Measurements from ENCODE around the gene TEX2.

TEX2 gene, protein sequence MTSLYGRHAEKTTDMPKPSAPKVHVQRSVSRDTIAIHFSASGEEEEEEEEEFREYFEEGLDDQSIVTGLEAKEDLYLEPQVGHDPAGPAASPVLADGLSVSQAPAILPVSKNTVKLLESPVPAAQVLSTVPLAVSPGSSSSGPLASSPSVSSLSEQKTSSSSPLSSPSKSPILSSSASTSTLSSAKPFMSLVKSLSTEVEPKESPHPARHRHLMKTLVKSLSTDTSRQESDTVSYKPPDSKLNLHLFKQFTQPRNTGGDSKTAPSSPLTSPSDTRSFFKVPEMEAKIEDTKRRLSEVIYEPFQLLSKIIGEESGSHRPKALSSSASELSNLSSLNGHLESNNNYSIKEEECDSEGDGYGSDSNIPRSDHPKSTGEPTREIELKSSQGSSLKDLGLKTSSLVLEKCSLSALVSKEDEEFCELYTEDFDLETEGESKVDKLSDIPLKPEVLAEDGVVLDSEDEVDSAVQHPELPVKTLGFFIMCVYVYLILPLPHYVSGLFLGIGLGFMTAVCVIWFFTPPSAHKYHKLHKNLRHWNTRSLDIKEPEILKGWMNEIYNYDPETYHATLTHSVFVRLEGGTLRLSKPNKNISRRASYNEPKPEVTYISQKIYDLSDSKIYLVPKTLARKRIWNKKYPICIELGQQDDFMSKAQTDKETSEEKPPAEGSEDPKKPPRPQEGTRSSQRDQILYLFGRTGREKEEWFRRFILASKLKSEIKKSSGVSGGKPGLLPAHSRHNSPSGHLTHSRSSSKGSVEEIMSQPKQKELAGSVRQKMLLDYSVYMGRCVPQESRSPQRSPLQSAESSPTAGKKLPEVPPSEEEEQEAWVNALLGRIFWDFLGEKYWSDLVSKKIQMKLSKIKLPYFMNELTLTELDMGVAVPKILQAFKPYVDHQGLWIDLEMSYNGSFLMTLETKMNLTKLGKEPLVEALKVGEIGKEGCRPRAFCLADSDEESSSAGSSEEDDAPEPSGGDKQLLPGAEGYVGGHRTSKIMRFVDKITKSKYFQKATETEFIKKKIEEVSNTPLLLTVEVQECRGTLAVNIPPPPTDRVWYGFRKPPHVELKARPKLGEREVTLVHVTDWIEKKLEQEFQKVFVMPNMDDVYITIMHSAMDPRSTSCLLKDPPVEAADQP

DNA sequence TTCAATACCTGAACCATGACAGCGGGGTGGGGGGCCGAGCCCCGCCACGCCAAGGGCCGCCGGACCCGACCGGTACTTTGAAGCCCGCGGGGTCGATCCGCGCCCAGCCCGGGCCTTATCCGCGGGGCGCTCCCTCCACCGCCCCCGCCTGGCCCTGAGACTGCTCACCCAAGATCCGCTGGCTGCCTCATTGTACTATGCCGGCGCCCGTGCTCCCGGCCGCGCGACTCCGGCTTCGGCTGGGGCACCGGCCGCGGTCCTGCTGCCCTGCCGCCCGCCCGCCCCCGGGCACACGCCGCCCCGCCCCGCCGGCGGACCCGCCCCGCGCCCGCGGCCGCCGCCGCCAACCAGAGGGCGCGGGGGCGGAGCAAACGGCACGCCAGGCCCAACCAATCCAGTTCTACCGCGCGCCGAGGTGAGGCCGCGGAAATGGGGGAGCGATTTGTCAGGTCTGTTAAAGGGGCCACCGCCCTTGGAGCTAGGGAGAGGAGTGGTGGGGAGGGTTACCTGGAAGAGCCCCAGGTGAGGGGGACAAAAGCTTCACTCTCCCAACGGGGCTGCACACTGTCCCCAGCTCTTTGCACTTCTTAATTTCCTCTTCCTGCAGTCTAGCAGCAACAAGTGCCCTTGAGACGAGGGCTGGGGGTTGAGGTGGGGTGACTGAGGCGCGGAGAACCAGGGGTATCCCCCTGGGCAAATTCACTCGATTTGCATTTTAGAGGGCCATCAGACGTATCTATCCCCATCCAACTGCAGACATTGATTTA, at the start of gene TEX2:
Gene TEX2 (minus strand): TSS at position 261 of the 767 bp plus-strand sequence. CDS start 49,043 bp downstream, outside the sequence.
- DNase-seq (ENCODE audit: low read depth in 2 of 2) = peak; percentile 77 to 78

DNA sequence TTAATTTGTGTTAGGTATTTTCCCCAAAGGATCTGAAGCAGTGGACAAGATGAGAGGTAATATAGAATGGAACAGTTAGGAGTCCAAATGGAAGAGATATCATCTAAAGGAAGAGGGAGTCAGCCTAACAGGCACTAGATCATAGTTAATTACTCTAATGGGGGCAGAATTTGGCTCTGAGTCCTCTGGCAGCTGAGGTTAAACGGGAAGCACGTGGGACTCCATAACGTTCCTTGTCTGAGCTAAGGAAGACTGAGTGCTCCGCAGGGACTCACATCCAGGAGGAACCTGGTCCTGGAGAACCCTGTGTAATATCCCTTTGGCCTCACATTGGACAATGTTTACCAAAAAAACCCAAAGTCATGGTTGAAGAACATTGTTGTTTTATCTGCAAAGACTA, 46.6 kb upstream of the TEX2 start:
- DNase-seq (ENCODE audit: low read depth in 2 of 2) = no peak

DNA sequence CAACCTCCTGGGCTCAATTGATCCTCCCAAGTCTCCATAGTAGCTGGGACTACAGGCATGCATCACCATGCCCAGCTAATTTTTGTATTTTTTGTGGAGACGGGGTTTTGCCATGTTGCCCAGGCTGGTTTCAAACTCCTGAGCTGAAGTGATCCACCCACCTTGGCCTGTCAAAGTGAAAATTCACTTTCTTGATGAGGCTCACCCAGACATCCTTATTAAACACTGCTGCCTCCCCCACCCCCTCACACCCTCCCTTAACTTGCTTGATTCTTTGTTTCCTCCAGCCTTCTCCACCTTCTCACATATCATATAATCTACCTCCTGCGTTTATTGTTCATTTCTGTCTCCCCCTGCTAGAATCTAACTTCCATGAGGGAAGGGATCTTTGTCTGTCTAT, 46.0 kb upstream of the TEX2 start:
- DNase-seq (ENCODE audit: low read depth in 2 of 2) = no peak

DNA sequence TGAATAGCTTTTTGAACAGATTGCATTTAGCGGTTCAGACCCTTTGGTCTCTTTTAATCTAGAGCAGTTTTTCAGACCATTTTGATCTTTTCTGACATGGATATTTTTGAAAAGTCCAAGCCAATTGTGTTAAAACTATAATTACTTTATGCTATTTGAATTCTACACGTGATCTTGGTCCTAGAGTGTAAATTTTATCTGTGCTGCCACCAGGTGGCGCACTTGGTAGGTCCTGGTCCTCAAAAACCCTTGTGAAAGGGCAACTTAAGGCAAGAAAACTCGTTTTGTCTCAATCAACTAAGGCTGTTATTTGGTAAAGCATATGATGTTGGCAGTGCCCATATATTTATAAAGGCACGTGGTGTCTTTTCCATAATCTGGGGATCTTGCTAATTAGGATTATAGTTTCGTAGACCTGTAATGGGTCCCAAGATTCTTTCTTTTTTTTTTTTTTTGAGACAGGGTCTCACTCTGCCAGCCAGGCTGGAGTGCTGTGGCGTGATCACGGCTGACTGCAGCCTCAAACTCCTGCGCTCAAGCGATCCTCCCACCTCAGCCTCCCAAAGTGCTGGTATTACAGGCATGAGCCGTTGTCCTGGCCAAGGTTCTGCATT, 43.9 kb upstream of the TEX2 start:
- DNase-seq (ENCODE audit: low read depth in 2 of 2) = peak; percentile 23 to 27

DNA sequence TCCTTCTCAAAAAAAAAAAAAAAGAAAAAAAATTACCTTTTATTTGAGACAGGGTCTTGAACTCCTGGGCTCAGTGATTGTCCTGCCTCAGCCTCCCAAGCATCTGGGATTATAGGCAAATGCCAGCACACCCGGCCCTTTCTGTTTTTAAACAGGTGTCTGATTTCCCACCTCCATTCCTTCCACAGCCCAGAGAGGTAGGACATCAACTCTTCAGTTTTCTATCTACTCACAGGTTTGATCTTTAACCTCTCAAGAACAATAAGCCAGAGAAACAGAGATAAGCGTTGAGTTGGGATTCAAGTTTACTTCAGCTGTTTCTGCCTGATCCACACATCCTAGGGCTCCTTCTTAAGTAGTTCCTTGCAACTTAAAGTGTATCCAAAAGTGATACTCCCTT, 41.5 kb upstream of the TEX2 start:
- no peak for DNase-seq (ENCODE audit: low read depth in 2 of 2)

DNA sequence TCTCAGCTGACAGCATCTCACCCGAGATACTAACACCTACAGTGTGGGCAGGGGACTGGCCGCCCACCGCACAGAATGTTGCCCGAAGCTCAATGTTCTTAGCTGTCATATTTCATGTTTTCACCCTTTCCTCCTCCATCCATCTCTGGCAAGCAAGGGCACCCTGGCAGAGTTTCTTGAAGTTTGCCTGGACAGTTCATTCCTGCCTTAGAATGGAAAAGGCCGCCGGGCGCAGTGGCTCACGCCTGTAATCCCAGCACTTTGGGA, 37.6 kb upstream of the TEX2 start:
- no peak for DNase-seq (ENCODE audit: low read depth in 2 of 2)

DNA sequence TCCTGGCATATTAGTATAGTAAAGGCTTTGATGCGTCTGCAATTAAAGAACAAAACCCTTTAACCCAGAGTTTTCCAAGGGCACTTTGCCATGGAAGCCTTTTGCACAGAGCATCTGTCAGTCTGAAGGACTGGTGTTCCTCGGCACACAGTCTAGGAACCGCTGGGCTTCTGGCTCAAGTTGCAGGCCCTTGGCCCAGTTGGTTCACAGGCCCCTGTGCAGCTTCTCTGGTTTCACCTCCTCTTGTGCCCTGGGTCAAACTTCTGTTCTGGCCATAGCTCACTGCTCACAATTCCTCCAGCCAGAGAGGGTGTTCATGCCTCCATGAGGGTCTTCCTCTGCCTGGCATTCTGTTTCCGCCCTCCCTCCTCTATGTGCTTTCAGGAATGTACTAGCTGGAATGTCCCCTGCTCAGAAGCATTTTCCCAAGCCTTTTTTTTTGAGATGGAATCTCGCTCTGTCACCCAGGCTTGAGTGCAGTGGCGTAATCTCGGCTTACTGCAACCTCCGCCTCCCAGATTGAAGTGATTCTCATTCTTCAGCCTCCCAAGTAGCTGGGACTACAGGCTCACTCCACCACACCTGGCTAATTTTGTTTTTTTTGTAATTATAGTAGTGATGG, 34.5 kb upstream of the TEX2 start:
- DNase-seq (ENCODE audit: low read depth in 2 of 2) = no peak

DNA sequence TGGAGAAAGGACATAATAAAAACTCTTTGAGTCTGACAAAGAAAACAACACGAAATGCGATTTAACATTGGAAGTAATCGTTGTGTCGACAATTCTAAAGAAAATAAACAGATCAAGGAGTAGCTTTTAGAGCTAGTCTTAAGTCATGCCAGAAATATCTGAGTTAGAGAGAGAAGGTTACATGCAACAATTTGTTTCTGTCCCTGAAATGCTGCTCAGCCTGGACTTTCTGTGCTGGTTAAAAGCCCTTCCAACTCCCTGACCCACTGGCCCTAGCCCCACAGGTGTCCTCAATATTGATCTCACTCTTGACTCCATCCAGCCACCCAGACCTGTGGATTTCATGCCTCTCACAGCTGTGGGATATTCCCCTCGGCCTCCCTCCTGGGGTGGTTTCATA, 33.2 kb upstream of the TEX2 start:
- no peak for DNase-seq (ENCODE audit: low read depth in 2 of 2)

DNA sequence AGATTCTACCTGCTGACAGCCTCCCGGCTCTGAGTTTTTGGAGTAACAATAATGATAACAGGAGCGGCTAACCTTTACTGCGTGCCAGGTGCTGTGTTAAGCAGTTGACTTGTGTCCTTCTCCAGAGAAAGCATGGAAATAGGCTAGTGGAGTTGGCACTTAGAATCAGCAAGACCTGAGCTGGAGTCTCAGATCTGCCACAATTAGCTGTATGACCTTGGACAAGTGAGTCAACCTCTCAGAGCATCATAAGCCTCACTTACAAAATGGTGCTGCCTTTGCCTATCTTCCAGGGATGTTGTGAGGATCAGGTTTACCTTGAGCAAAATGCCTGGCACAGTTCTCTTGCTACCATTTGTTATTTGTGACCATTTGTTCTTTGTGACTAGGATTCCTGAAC, 32.1 kb upstream of the TEX2 start:
- DNase-seq (ENCODE audit: low read depth in 2 of 2) = no peak

DNA sequence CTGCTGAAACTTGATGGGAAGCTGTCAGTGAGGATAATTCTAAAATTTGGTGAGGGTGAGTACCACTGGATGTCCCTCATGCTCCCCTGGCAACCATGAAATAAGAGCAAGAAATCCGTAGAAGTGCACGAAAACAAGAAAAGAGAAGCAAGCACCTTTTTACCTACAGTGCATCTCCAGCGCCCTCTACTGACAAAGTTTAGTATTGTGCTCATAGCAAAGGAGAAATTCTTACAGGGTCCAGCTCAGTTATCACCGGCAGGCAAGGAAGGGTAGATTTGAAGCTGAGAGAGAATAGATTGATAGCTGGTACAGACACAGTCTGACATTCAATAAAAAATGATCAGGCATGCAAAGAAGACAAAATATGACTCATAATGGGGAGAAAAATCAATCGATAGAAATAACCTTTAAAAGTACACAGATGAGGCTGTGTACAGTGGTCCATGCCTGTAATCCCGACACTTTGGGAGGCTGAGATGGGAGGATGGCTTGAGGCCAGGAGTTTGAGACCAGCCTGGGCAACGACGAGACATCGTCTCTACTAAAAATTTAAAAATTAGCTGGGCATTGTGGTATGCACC, 28.3 kb upstream of the TEX2 start:
- no peak for DNase-seq (ENCODE audit: low read depth in 2 of 2)

DNA sequence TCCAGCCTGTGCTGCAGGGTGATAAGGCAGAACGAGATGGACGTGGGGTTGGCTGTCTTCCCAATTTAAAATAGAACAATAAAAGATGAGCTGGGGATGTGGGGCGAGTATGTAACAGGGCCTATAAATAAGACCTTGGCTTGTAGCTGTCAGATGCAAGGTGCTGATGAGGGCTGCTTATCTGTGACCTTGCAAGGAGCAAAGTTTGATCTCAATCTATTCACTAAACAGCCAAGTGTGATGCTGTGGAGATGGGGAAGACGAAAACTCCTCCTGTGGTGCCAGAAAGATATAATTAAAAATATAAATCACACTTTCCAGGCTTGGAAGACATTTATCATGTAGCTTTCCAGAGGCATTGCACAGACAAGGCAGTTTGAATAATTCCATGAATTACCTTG, 26.7 kb upstream of the TEX2 start:
- DNase-seq (ENCODE audit: low read depth in 2 of 2) = no peak

DNA sequence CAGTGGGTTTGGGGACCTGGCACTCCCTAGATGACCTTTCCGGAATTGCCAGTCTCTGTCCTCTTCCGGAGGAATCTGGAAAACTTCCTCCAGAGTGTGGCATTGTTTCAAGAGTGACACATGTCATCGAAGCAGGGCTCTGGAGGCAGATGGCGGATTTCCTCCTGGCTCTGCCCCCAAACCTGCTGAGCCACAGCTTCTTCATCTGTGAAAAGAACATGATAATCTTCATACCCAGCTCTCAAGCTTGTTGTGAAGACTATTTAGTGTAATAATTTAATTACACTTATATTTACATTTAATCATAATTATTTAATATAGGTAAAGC, 19.7 kb upstream of the TEX2 start:
- DNase-seq (ENCODE audit: low read depth in 2 of 2) = no peak

DNA sequence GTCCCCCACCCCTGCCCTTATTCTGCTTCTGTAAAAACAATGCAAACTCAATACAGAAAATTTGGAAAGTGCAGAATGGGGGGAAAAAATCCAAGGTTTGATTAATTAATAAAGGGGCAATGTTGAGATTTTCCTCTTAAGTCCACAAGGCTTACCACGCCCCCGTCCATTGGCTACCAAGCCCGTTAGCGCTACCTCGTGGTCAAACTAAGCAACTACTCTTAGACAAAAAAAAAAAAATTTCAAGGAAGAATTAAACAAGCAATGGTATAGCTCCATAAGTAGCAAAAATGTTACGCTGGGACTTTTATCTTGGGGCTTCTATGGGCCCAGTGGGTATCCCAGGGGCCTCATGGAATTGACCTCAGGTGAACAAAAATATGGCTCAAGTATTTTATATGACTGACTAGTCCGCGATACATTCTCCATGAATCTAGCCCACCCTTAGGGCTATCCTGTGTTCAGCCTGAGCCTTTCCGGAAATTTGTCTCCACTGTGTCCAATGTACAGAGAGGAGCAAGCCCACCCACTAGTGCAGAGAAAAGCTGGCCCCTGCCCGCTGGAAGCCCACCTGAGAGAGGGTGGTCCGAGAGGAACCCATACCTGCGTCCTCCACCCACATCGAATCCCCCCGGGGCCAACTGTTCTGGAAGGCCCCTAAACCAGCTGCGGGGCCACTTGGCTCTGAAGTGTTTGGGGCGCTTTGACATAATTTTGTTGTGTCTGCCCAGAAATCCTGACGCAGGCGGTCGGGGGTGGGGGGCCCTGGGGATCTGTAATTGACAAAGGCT, 19.1 kb upstream of the TEX2 start:
- no peak for DNase-seq (ENCODE audit: low read depth in 2 of 2)

DNA sequence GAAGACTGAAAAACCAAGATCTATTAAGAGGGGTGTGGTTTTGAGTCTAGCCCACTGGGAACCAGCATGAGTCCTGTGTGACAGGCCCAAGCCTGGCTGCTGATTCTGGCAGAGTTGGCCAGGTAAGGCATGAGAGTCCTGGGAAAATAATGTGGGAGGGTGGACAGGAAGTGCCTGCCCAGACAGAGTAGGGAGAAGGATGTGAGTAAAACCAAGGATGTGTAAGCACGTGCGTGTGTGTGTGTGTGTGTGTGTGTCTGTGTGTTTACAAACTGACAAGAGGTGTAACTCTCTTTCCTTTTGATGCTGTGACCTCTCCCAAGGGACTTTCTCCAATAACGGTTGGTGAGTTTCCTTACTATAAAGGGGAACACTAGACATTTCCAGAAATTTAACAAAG, 15.6 kb upstream of the TEX2 start:
- no peak for DNase-seq (ENCODE audit: low read depth in 2 of 2)

DNA sequence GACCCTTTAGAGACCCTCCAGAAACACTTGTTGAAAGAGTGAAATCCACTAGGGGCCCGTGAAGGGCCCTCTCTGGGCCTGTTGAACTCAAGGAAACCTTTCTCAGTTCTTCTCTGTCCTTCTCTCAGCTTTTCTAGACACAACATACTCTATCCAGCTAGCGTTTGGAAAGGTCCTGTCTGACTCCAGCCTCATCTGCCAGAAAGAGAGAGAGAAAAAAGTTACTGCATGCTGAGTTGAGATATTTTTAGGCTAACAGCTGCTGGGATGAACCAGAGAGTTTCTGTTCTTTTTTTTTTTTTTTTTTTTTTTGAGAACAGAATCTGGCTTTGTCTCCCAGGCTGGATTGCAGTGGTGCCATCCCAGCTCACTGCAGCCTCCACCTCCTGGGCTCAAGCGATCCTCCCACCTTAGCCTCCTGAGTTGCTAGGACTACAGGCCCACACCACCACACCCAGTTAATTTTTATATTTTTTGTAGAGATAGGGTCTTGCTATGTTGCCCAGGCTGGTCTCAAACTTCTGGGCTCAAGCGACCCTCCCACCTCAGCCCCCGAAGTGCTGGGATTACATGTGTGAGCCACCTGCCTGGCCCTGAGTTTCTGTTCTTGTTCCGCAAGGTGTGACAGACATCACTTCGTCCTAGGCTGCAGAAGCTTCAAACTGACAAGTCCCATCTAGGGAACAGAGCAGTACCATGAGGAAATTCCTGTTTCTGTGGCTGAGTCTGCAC, 14.9 kb upstream of the TEX2 start:
- no peak for DNase-seq (ENCODE audit: low read depth in 2 of 2)

DNA sequence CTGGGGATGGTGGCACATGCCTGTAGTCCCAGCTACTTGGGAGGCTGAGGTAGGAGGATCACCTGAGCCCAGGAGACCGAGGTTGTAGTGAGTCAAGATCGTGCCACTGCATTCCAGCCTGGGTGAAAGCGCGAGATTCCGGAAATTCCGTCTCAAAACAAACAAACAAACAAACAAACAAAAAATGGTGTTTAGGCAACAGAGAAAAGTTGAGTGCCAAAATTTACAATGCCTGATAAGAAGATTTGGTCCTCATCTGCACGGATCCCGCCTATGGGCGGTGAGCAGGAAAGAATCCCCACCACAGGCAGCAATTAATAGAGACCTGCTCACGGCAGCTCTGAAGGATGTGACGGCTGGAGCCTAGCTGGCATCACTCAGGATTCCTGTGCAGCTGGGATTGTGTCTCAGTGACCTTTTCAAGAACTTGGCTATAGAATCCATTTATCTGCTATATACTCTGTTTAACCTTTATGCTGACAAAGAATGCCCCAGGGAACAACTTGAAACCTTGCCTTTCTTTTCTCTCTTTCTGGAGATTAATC, 14.0 kb upstream of the TEX2 start:
- no peak for DNase-seq (ENCODE audit: low read depth in 2 of 2)

DNA sequence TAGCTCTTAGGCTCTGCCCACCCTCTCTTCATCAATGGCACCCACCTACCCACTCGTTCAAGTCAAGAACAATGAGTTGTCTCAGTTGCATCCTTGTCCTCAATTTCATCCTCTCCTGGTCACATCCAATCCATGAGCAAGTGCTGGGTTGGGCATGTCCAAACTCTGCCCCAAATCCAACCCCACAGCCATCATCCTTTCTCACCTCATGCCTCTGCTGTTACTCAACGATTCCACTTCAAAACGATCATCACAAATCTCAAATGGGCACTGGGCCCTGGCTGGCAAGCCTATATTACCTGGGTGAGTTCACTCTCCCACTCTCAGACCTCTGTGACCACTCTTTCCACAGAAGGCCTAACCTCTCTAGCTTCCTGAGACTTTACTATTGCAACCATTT, 12.0 kb upstream of the TEX2 start:
- no peak for DNase-seq (ENCODE audit: low read depth in 2 of 2)

DNA sequence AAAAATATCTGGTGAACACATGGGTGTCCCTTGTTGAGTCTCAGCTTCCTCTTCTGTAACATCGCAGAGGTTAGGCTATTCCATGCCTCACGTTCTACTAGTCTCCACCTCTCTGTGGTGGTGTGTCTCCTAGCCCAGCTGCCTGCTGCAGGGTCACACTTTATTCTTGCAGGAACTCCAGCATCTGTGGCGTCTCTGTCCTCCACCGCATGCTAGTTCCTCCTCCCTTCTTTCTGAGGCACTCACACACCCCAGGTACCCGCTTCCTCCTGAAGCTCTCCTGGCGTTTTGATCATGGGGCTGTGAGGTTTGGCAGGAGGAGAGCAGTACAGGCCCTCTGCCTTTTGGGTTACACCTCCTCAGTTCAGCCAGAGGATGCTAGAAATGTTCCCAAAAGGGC, 9.9 kb upstream of the TEX2 start:
- no peak for DNase-seq (ENCODE audit: low read depth in 2 of 2)

DNA sequence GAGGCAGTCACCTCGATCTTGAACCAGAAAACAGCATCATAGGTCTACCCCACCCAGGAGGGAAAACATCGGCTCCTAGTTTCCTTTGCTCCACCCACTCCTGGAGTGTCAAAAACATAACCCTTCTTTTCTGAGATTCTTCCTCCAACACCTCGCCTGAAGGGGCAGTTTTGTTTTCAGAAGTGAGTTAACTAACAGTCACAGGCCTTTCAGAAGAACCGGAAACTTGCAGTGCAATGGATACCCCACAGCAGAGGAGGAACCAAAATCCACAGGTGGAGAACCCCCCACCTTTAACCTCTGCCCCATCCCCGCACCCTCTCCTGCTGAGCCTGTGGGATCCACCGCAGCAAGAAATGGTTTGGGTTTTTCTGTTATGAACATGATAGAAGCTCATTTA, 7.8 kb upstream of the TEX2 start:
- DNase-seq (ENCODE audit: low read depth in 2 of 2) = no peak

Measured in stimulated activated CD8-positive, alpha-beta memory T cell treated with anti-CD3 and anti-CD28 coated beads, Interleukin-15, amount 100 ng/mL, for 4 hours (primary cell).